OCI-LY3 (cell line): ENCODE measurements around the gene SPRY4.

Experiments
- EZH2phosphoT487 ChIP-seq: fragments of 200-600 bp; shearing (Covaris generic); IDR thresholded peaks from 2 replicates; pipeline ENCODE4 v1.6.1; 2018; ENCODE audit warnings: antibody characterized with exemption, mixed run types, low read depth
- TF ChIP-seq, protein P1 (sequence below): fragments of 200-600, 300-600 bp; sonication (generic); IDR thresholded peaks from 2 replicates; pipeline ENCODE4 v1.5.1; 2014; ENCODE audit warnings: antibody characterized with exemption, low read length, low read depth

DNA sequence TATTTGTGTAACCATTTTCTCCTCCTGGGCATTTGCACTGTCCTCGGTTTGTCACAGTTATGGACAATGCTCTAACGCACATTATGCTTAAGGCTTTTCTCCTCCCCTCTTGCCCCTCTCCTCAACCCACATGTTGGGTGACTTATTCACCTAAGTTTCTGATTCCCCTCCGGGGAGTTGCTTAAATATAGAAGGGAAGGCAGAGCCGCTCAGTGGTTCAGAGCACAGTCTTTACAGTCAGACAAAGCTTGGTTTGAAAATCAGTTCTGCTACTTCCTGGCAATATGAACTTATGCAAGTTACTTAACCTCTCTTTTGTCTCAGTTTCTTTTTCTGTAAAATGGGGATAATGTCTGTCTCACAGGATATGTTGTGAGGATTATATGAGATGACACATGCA lies 41.2 kb upstream of the SPRY4 start:
- TF ChIP-seq, protein P1, sequence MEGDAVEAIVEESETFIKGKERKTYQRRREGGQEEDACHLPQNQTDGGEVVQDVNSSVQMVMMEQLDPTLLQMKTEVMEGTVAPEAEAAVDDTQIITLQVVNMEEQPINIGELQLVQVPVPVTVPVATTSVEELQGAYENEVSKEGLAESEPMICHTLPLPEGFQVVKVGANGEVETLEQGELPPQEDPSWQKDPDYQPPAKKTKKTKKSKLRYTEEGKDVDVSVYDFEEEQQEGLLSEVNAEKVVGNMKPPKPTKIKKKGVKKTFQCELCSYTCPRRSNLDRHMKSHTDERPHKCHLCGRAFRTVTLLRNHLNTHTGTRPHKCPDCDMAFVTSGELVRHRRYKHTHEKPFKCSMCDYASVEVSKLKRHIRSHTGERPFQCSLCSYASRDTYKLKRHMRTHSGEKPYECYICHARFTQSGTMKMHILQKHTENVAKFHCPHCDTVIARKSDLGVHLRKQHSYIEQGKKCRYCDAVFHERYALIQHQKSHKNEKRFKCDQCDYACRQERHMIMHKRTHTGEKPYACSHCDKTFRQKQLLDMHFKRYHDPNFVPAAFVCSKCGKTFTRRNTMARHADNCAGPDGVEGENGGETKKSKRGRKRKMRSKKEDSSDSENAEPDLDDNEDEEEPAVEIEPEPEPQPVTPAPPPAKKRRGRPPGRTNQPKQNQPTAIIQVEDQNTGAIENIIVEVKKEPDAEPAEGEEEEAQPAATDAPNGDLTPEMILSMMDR = no peak
- TF ChIP-seq EZH2phosphoT487 = no peak
